Keratinocyte (primary cell): ENCODE results near the gene C18orf32.

Experiments
- CTCF ChIP-seq, 3 experiments: IDR thresholded peaks in 1 of 3; conservative IDR thresholded peaks in 1 of 3; optimal IDR thresholded peaks in 1 of 3; 2 replicates in 2 of 3; 3 replicates in 1 of 3; pipeline versions ENCODE3 to v1.5.1; 2011; ENCODE audit warnings: low read length in 3 of 3, mild to moderate bottlenecking in 3 of 3, moderate library complexity in 2 of 3, control low read depth in 1 of 3, inconsistent platforms in 1 of 3; ENCODE audit not compliant: insufficient read depth in 2 of 3; ENCODE audit errors: extremely low read depth in 1 of 3
- EZH2 ChIP-seq: IDR thresholded peaks from one replicate; pipeline ENCODE4 v1.6.1; 2012; ENCODE audit warnings: inconsistent platforms, mild to moderate bottlenecking, low read length, moderate library complexity

GRCh38 chr18:49435170-49435569 lies 51.9 kb downstream of the C18orf32 start:
- TF ChIP-seq CTCF (optimal IDR thresholded peaks at IDR 0.05 in 1 of 3, IDR thresholded peaks at IDR 0.05 in 1 of 3, conservative IDR thresholded peaks at IDR 0.05 in 1 of 3; ENCODE audit: extremely low read depth in 1 of 3, insufficient read depth in 2 of 3, low read length in 3 of 3) (no peak), EZH2 (no peak)
